ENCODE data around the gene MS4A5.
A peak's percentile ranks its signal among the peaks of the same experiment; 100 is the strongest.

The MS4A5 gene, protein sequence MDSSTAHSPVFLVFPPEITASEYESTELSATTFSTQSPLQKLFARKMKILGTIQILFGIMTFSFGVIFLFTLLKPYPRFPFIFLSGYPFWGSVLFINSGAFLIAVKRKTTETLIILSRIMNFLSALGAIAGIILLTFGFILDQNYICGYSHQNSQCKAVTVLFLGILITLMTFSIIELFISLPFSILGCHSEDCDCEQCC

GRCh38 chr11:60429272-60429671 is at the start of gene MS4A5:
Gene MS4A5 (plus strand): TSS chr11:60429572. CDS start chr11:60429675, 103 bp downstream.
- no peak for DNase-seq (ENCODE audit: low read depth)
- TF ChIP-seq MAX (IDR thresholded peaks at IDR 0.05; ENCODE audit: low read depth, low read length) (no peak), MYC (IDR thresholded peaks at IDR 0.05; ENCODE audit: low read depth, low read length) (no peak), POLR2A (IDR thresholded peaks at IDR 0.05; ENCODE audit: extremely low read depth, insufficient read length) (no peak)
- TF ChIP-seq, protein P1, sequence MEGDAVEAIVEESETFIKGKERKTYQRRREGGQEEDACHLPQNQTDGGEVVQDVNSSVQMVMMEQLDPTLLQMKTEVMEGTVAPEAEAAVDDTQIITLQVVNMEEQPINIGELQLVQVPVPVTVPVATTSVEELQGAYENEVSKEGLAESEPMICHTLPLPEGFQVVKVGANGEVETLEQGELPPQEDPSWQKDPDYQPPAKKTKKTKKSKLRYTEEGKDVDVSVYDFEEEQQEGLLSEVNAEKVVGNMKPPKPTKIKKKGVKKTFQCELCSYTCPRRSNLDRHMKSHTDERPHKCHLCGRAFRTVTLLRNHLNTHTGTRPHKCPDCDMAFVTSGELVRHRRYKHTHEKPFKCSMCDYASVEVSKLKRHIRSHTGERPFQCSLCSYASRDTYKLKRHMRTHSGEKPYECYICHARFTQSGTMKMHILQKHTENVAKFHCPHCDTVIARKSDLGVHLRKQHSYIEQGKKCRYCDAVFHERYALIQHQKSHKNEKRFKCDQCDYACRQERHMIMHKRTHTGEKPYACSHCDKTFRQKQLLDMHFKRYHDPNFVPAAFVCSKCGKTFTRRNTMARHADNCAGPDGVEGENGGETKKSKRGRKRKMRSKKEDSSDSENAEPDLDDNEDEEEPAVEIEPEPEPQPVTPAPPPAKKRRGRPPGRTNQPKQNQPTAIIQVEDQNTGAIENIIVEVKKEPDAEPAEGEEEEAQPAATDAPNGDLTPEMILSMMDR (IDR thresholded peaks at IDR 0.05; ENCODE audit: low read depth, low read length): no peak
- H3K4me3 ChIP-seq (ENCODE audit: low read depth, low read length): no peak within 1 kb of the TSS

GRCh38 chr11:60389279-60389910 is 40.0 kb upstream of the MS4A5 start:
- TF ChIP-seq, protein P1 (IDR thresholded peaks at IDR 0.05; ENCODE audit: low read depth, low read length): no peak
- TF ChIP-seq MYC (IDR thresholded peaks at IDR 0.05; ENCODE audit: low read depth, low read length) (peak; percentile 8; the same call in 1 of the 2 replicates), MAX (IDR thresholded peaks at IDR 0.05; ENCODE audit: low read depth, low read length) (peak; percentile 49), POLR2A (IDR thresholded peaks at IDR 0.05; ENCODE audit: extremely low read depth, insufficient read length) (no peak)
- H3K4me3 ChIP-seq (ENCODE audit: low read depth, low read length): peak overlapping the region; percentile 26
- DNase-seq (ENCODE audit: low read depth): peak; percentile 94

- DNase-seq (ENCODE audit: low read depth): peak; percentile 61
- no peak for TF ChIP-seq POLR2A (IDR thresholded peaks at IDR 0.05; ENCODE audit: extremely low read depth, insufficient read length)
- TF ChIP-seq, protein P1 (IDR thresholded peaks at IDR 0.05; ENCODE audit: low read depth, low read length): no peak
- TF ChIP-seq MAX (IDR thresholded peaks at IDR 0.05; ENCODE audit: low read depth, low read length): no peak
- TF ChIP-seq MYC (IDR thresholded peaks at IDR 0.05; ENCODE audit: low read depth, low read length): no peak
- no peak overlapping the region for H3K4me3 ChIP-seq (ENCODE audit: low read depth, low read length)
Observed at GRCh38 chr11:60390419-60390818, 39.0 kb upstream of the MS4A5 start.

DNA sequence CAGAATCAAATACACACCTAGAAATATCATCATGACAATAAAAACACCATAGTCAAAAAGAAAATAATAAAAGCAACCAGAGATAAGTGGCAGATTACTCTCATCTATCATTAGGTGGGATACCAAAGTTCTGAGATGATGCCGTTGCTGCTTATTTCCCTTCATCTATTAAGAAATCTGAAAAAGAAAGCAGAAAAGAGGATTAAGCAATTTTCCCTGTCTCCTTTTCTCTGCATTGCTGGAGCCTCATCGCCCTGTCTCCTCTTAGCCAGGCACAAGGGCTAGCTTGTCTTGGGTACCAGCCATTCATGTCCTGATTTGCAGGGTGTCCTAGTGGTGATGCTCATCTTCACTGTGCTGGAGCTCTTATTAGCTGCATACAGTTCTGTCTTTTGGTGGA is 37.0 kb upstream of the MS4A5 start:
- DNase-seq (ENCODE audit: low read depth): no peak
- no peak for TF ChIP-seq MAX (IDR thresholded peaks at IDR 0.05; ENCODE audit: low read depth, low read length)
- no peak for TF ChIP-seq MYC (IDR thresholded peaks at IDR 0.05; ENCODE audit: low read depth, low read length)
- no peak for TF ChIP-seq POLR2A (IDR thresholded peaks at IDR 0.05; ENCODE audit: extremely low read depth, insufficient read length)
- TF ChIP-seq, protein P1 (IDR thresholded peaks at IDR 0.05; ENCODE audit: low read depth, low read length): no peak
- no peak overlapping the region for H3K4me3 ChIP-seq (ENCODE audit: low read depth, low read length)

GRCh38 chr11:60393016-60393415 is 36.4 kb upstream of the MS4A5 start:
- no peak for DNase-seq (ENCODE audit: low read depth)
- no peak overlapping the region for H3K4me3 ChIP-seq (ENCODE audit: low read depth, low read length)
- no peak for TF ChIP-seq MAX (IDR thresholded peaks at IDR 0.05; ENCODE audit: low read depth, low read length)

DNA sequence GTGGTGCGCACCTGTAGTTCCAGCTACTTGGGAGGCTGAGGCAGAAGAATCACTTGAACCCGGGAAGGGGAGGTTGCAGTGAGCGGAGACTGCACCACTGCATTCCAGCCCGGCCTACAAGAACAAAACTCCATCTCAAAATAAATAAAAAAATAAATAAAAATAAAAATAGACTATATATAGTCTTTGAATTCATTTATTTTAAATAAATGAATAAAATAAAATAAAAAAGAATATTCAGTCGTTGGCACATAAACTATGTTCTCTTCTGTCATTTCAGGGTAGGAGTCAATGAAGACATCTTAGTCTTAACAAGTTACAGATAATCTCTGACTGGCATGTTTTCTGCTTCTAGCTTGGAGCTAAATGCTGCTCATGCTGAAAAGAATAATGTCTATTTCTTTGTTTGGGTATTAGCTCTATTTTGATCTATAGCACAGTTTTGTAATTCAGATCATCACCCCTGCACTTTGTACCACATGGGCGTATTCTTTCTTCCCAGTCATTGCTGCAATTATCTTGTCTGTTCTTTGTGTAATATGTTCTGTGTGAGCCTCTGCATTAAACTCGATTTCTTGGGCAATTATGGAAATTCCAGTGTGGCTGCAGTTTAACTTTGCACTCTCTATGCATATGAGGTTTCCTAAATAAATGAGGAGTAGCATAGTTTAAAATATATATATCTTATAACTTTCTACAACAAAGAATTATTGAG is 34.5 kb upstream of the MS4A5 start:
- TF ChIP-seq, protein P1 (IDR thresholded peaks at IDR 0.05; ENCODE audit: low read depth, low read length): no peak
- TF ChIP-seq MAX (IDR thresholded peaks at IDR 0.05; ENCODE audit: low read depth, low read length) (no peak), POLR2A (IDR thresholded peaks at IDR 0.05; ENCODE audit: extremely low read depth, insufficient read length) (no peak), MYC (IDR thresholded peaks at IDR 0.05; ENCODE audit: low read depth, low read length) (no peak)
- H3K4me3 ChIP-seq (ENCODE audit: low read depth, low read length): no peak overlapping the region
- no peak for DNase-seq (ENCODE audit: low read depth)
